Smooth muscle cell (in vitro differentiated cells): ENCODE results near the gene HRK. TPM values are rescaled to one million over a fixed set of nuclear protein-coding genes. Genes with fewer than 3 reads are reported as not detected.

ENCODE experiments used
- DNase-seq: peaks from one replicate; lab custom pipeline; 2025; ENCODE audit not compliant: unreplicated experiment; lab: John Stamatoyannopoulos, UW
- H2AFZ ChIP-seq: fragments of 200-600 bp; sonication (generic); 2 replicates; pipeline ENCODE4 v1.6.0; 2016; ENCODE audit warnings: antibody characterized with exemption, low read depth, mild to moderate bottlenecking
- H3F3A ChIP-seq: fragments of 200-600 bp; sonication (generic); 2 replicates; pipeline ENCODE4 v1.6.0; 2017; ENCODE audit warnings: antibody characterized with exemption, low read depth
- H3K27ac ChIP-seq: fragments of 200-600 bp; sonication (generic); 2 replicates; pipeline ENCODE4 v1.5.1; 2016; ENCODE audit warnings: low read depth, mild to moderate bottlenecking
- H3K27me3 ChIP-seq: fragments of 200-600 bp; sonication (generic); 2 replicates; pipeline ENCODE4 v1.6.1; 2016; ENCODE audit warnings: low read depth, mild to moderate bottlenecking
- H3K36me3 ChIP-seq: fragments of 200-600 bp; sonication (generic); 2 replicates; pipeline ENCODE4 v1.5.1; 2016; ENCODE audit warnings: low read depth
- H3K4me1 ChIP-seq: fragments of 200-600 bp; sonication (generic); 2 replicates; pipeline ENCODE4 v1.5.1; 2016; ENCODE audit warnings: low read depth
- H3K4me2 ChIP-seq: fragments of 200-600 bp; sonication (generic); 2 replicates; pipeline ENCODE4 v1.6.0; 2016; ENCODE audit warnings: mild to moderate bottlenecking
- H3K4me3 ChIP-seq: fragments of 200-600 bp; sonication (generic); 2 replicates; pipeline ENCODE4 v1.5.1; 2016; ENCODE audit warnings: mild to moderate bottlenecking
- H3K79me2 ChIP-seq: fragments of 200-600 bp; sonication (generic); 2 replicates; pipeline ENCODE4 v1.6.0; 2016; ENCODE audit warnings: low read depth, mild to moderate bottlenecking
- H3K9ac ChIP-seq: fragments of 200-600 bp; sonication (generic); 2 replicates; pipeline ENCODE4 v1.6.0; 2016; ENCODE audit warnings: low read depth
- H3K9me3 ChIP-seq: fragments of 200-600 bp; sonication (generic); replicated peaks from 2 replicates; pipeline ENCODE4 v1.5.1; 2016; ENCODE audit warnings: low read depth
- H4K20me1 ChIP-seq: fragments of 200-600 bp; sonication (generic); 2 replicates; pipeline ENCODE4 v1.6.0; 2016; ENCODE audit warnings: low read depth
- CTCF ChIP-seq: fragments of 200-600 bp; sonication (generic); IDR thresholded peaks from 2 replicates; pipeline ENCODE4 v1.5.1; 2017; ENCODE audit warnings: borderline replicate concordance, mild to moderate bottlenecking, antibody characterized with exemption; ENCODE audit not compliant: insufficient read depth, poor library complexity, severe bottlenecking
- WGBS: methylation state at CpG from one replicate; pipeline ENCODE4 v1.1.7; 2016; ENCODE audit warnings: low lambda C conversion rate; 5-methylcytosine and 5-hydroxymethylcytosine counted together
- polyA plus RNA-seq: library from polyadenylated mRNA; unstranded; fragments of >200 nt; fragmentation: Nextera tagmentation; extraction: Ambion mirVana; gene quantifications from 2 replicates; pipeline ENCODE4 v1.2.1, GENCODE V29; 2016
- total RNA-seq: library from RNA; depleted of rRNA; stranded (reverse); fragments of >200 nt; gene quantifications from 2 replicates; pipeline ENCODE4 v1.2.3, GENCODE V29; 2014

Gene HRK
- total and polyA plus RNA-seq, 2 experiments from 2014 or later, result 0.04 TPM; not detected in 1

GRCh38 chr12:116867523-116867922, 13.7 kb downstream of the HRK start:
- Histone ChIP-seq H4K20me1 (no peaks in the 10 kb centered on the region), H3K27me3 (no peaks in the 10 kb centered on the region), H3K9ac (no peak overlapping the region), H3K4me1 (no peaks in the 10 kb centered on the region), H3K9me3 (no peaks in the 10 kb centered on the region), H3F3A (no peaks in the 10 kb centered on the region), H3K4me2 (no peak overlapping the region), H3K4me3 (no peak overlapping the region), H3K27ac (no peak overlapping the region), H3K79me2 (no peaks in the 10 kb centered on the region), H2AFZ (no peak overlapping the region), H3K36me3 (no peaks in the 10 kb centered on the region)
- no peak for DNase-seq
- no peak for TF ChIP-seq CTCF
- 96% methylated on average over 2 of the region's 2 CpGs for WGBS

GRCh38 chr12:116864371-116865160, 16.7 kb downstream of the HRK start:
- Histone ChIP-seq H4K20me1 (no peaks in the 10 kb centered on the region), H3K4me1 (no peaks in the 10 kb centered on the region), H2AFZ (no peak overlapping the region), H3K36me3 (no peaks in the 10 kb centered on the region), H3K27me3 (no peaks in the 10 kb centered on the region), H3K27ac (no peak overlapping the region), H3K9ac (no peak overlapping the region), H3K4me3 (no peak overlapping the region), H3K4me2 (no peak overlapping the region), H3K79me2 (no peaks in the 10 kb centered on the region), H3F3A (no peaks in the 10 kb centered on the region), H3K9me3 (no peaks in the 10 kb centered on the region)
- no peak for DNase-seq
- 49% methylated on average over 13 of the region's 13 CpGs for WGBS
- no peak for TF ChIP-seq CTCF

GRCh38 chr12:116863275-116863767, 17.9 kb downstream of the HRK start:
- no peaks in the 10 kb centered on the region for H3K4me1 ChIP-seq
- H4K20me1 ChIP-seq, result no peaks in the 10 kb centered on the region
- H3K79me2 ChIP-seq, result no peaks in the 10 kb centered on the region
- H3K27me3 ChIP-seq, result no peaks in the 10 kb centered on the region
- no peak overlapping the region for H3K27ac ChIP-seq
- WGBS, result 54% methylated on average over 6 of the region's 6 CpGs
- no peaks in the 10 kb centered on the region for H3K9me3 ChIP-seq
- no peak overlapping the region for H3K4me3 ChIP-seq
- no peak overlapping the region for H3K4me2 ChIP-seq
- H3F3A ChIP-seq, result no peaks in the 10 kb centered on the region
- no peak overlapping the region for H2AFZ ChIP-seq
- no peak for DNase-seq
- TF ChIP-seq CTCF, result peak; percentile 43
- H3K9ac ChIP-seq, result no peak overlapping the region
- no peaks in the 10 kb centered on the region for H3K36me3 ChIP-seq

- Histone ChIP-seq H2AFZ (no peak overlapping the region), H3K4me3 (no peak overlapping the region), H3K27ac (no peak overlapping the region), H3K4me1 (no peaks in the 10 kb centered on the region), H3K36me3 (no peaks in the 10 kb centered on the region), H4K20me1 (no peaks in the 10 kb centered on the region), H3K9me3 (no peaks in the 10 kb centered on the region), H3K27me3 (no peaks in the 10 kb centered on the region), H3F3A (no peaks in the 10 kb centered on the region), H3K79me2 (no peaks in the 10 kb centered on the region), H3K9ac (no peak overlapping the region), H3K4me2 (no peak overlapping the region)
- 98% methylated on average over 4 of the region's 4 CpGs for WGBS
- TF ChIP-seq CTCF, result no peak
- no peak for DNase-seq
Observed at GRCh38 chr12:116862167-116862566, 19.1 kb downstream of the HRK start.
